Activated gamma-delta T cell treated with Interleukin-2 at 50 U/mL for 16 hours (primary cell): Measurements from ENCODE around the gene RDH14.
A peak's percentile ranks its signal among the peaks of the same experiment; 100 is the strongest.

Source experiments
- DNase-seq: peaks from one replicate; pipeline ENCODE4 v3.0.0-alpha.2; 2020

RDH14 gene, protein sequence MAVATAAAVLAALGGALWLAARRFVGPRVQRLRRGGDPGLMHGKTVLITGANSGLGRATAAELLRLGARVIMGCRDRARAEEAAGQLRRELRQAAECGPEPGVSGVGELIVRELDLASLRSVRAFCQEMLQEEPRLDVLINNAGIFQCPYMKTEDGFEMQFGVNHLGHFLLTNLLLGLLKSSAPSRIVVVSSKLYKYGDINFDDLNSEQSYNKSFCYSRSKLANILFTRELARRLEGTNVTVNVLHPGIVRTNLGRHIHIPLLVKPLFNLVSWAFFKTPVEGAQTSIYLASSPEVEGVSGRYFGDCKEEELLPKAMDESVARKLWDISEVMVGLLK

DNA sequence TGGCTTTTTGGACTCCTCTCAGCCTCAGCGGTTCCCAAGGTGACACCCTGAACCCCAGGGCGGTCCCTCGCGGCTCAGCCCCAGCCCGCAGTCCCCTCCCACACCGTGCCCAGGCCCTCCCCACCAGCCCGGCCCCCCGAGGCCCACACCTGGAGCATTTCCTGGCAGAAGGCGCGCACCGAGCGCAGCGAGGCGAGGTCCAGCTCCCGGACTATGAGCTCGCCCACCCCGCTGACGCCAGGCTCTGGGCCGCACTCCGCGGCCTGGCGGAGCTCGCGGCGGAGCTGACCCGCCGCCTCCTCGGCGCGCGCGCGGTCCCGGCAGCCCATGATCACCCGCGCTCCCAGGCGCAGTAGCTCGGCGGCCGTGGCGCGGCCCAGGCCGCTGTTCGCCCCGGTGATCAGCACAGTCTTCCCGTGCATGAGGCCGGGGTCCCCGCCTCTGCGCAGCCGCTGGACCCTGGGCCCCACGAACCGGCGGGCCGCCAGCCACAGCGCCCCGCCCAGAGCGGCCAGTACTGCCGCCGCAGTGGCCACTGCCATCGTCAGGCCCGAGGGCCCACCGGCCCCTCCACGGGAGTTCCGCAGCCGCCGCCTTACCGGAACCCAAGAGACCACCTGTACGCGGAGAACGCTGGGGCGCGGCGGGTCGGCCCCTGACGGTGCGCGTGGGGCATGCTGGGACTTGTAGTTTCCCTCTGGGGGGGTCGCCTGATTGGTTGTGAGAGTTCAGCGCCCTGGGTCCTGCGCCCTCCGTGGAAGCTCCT is at the start of gene RDH14:
Gene RDH14 (minus strand): TSS at position 623 of the 766 bp plus-strand sequence. CDS start 81 bp downstream, at position 542.
- peak; percentile 91 for DNase-seq

DNA sequence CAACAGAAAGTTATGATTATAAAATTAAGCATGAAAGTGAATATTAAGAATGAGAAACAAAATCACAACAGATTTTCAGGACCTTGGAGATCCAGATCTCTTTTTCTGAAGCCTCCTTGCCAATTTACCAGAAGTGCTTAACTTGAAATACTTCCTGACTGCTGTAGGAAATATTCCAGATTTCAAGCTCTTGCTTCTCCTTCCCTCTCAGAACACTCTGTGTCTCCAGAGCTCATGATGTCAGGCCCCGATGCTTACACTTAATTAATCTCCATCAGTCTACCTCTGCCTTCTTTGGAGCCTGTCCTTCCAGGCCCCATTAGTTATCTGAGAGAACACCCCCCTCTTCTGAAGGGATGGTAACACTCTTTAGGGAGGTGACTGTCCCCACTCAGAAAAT is 49.6 kb upstream of the RDH14 start:
- no peak for DNase-seq

- no peak for DNase-seq
These were observed 44.7 kb upstream of the RDH14 start for GRCh38 chr2:18605115-18605514.

DNA sequence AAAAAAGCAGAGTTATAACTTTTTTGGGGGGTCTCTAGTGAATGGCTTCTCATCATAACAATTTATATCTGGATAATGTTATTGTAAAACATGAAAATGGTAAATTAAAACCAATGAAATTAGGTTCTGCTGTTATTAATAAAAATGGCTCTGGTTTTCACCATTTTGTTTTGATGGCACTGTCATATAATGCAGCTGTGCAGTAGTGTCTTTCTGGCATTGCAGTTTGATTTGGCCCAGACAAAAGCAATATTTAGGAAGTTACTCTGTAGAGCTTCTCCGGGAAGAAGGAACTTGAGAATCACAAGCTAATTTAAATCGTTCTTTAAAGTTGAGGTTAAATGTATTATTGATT is 44.1 kb upstream of the RDH14 start:
- DNase-seq, result no peak

GRCh38 chr2:18603854-18604530 is 43.5 kb upstream of the RDH14 start:
- no peak for DNase-seq

- no peak for DNase-seq
These were observed 41.8 kb upstream of the RDH14 start for GRCh38 chr2:18602298-18602697.

DNA sequence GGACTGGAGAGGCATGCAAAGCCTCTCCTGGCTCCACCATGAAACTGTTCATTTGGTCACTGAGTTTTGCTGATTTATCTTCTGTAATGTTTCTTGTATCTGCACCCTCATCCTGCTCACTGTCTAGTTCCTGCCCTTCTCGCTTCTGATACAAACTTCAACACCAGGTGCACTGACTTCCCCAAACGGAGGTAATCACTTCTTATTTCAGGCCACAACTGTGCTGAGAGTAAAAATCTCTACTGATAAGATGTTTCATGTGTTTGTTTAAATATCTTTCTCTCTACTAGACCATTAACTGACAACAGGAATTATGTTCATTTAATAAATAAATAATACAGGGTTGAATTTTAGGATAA is 39.8 kb upstream of the RDH14 start:
- no peak for DNase-seq

DNA sequence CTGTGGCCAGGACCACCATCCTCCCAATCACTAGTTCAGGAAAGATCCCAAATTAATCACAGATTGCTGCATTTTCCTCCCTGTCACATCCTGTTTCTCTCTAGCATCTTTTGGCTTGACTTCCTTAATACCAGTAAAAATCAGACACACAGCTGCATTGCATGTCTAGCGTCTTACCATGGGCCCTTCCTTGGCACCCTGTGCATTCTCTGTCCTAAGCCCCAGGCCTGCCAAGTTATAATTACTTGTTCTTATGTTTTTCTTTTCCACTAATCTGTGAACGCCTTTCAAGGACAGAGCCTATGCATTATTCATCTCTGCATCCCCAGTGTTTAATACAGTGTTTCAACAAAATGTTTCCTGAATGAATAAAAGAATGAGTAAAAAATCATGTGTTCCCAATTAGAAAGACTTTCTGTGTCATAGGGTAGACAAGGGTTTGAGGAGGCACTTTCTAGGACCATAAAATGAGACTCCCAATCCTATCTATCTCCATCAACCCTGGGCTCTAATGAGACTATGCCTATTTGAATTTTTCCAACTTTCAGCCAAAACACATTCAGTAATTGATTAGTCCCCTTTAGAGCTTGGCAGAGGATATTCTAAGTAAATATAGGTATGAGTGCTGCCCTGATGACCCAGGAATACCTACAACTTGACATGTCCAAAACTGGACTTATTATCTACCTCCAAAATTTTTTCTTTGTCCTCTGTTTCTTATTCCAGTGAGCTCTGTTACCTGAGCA is 39.2 kb upstream of the RDH14 start:
- no peak for DNase-seq

DNA sequence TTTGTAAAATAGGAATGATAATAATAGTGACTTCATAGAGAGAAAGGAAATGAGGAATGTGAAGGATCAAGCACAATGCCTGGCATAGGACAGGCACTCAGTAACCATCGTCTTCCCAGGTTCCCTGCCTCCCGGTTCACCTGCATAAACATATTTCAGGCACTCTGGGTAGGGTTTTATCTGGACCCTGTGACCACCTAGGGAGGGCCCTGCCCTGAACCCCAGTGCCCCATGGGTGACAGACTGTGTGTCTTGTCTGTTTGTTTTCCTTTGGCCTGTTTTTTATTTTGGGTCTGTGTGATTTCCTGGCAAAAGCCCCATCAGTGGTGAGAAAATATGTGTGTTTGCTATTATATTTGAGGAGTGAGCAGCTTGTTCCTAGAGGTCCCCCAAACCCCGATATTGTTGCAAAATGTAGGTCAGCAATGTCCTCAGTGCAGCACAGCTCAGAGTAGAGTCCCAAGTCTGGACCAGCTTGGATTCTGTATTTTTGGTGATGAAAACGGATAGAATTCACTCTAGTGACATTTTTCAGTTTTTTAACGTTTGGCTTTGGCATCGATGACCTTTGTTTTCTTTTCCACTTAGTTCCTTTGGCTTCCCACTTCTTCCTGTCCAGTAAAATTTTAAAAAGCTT is 38.5 kb upstream of the RDH14 start:
- no peak for DNase-seq

DNA sequence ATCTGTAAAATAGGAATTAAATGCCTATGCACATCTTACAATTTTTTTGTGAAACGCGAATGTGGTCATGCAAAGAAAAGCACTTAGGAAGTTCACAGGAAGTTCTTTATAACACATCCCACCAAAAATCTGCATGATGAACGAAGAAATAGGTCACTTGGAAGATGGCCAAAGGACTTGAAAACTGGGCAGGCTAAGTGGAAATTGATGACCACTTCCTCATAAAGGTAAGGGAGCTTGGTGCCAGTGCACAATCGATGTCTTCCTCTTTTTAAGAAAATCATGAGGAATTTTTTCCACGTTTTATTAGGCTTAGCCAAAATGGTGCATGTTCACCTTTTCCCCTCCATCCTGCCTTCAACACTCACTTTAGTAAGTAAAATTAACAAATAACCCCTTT is 37.2 kb upstream of the RDH14 start:
- no peak for DNase-seq

DNA sequence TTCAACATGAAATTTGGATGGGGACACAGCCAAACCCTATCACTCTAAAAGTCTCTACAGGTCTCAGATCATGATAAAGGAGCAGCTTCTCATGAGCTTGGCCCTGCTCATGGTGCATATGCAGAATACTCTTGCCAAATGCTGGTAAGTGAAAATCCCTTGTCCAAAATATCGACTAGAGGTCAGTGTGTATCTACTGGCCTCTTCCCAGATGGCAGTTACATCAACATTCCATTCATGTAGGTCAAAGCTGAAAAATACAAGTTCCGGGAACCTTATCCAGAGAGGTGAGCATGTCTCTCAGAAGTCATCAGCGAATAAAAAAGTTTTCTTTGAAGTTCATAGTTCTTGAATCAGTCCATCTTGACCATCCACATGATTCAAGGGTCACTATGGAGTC is 36.5 kb upstream of the RDH14 start:
- no peak for DNase-seq

GRCh38 chr2:18593496-18593895 is 33.0 kb upstream of the RDH14 start:
- DNase-seq, result no peak

- DNase-seq, result no peak
These were observed 31.9 kb upstream of the RDH14 start for GRCh38 chr2:18592372-18592771.

- DNase-seq, result no peak
These were observed 28.9 kb upstream of the RDH14 start, which contains the start of gene NT5C1B for GRCh38 chr2:18589354-18589753. Gene NT5C1B, minus strand, starts transcription at chr2:18589569. Its CDS starts 101 bp downstream, at chr2:18589468.

DNA sequence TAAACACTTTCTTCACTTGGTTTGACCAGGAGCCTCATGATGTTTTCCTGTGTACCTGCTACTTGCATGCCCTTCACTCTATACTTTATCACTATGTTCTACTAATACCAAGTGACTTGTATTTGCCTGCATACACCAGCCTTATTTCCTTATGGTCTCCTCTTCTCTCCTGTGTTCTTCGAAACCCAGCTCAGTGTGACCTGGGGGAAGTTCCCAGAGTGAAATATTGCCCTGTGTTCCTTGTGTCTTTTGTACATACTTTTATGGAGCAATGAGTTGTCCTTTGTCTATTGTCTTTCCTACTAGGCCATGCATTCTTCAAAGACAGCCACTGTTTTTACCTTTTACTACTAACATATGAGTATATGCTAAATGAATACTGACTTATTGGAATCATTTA is 28.3 kb upstream of the RDH14 start:
- no peak for DNase-seq

- no peak for DNase-seq
These were observed 27.6 kb upstream of the RDH14 start for GRCh38 chr2:18588049-18588448.

- no peak for DNase-seq
These were observed 25.1 kb upstream of the RDH14 start for GRCh38 chr2:18585526-18585925.

- DNase-seq, result no peak
These were observed 24.1 kb upstream of the RDH14 start for GRCh38 chr2:18584608-18584954.

- DNase-seq, result no peak
These were observed 23.6 kb upstream of the RDH14 start for GRCh38 chr2:18583905-18584607.

DNA sequence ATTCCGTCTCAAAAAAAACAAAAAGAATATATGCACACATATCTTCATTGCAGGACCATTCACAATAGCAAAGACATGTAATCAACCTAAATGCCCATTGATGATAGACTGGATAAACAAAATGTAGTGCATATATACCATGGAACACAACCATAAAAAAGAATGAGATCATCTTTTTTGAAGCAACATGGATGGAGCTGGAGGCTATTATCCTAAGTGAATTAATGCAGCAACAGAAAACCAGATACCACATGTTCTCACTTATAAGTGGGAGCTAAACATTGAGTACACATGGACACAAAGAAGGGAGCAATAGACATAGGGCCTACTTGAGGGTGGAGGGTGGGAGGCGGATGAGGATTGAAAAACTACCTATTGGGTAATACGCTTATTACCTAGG is 20.2 kb upstream of the RDH14 start:
- DNase-seq, result no peak

- DNase-seq, result no peak
These were observed 17.6 kb upstream of the RDH14 start for GRCh38 chr2:18578033-18578432.

GRCh38 chr2:18566145-18566769 is 5.8 kb upstream of the RDH14 start:
- no peak for DNase-seq
